ENCODE measurements around the gene TMUB2. TPM values are rescaled to one million over a fixed set of nuclear protein-coding genes. Genes with fewer than 3 reads are reported as not detected.
A peak's percentile ranks its signal among the peaks of the same experiment; 100 is the strongest.

Gene TMUB2
- total RNA-seq, 2 donors from 2014 or later = 20.4 to 42.8 TPM

DNA sequence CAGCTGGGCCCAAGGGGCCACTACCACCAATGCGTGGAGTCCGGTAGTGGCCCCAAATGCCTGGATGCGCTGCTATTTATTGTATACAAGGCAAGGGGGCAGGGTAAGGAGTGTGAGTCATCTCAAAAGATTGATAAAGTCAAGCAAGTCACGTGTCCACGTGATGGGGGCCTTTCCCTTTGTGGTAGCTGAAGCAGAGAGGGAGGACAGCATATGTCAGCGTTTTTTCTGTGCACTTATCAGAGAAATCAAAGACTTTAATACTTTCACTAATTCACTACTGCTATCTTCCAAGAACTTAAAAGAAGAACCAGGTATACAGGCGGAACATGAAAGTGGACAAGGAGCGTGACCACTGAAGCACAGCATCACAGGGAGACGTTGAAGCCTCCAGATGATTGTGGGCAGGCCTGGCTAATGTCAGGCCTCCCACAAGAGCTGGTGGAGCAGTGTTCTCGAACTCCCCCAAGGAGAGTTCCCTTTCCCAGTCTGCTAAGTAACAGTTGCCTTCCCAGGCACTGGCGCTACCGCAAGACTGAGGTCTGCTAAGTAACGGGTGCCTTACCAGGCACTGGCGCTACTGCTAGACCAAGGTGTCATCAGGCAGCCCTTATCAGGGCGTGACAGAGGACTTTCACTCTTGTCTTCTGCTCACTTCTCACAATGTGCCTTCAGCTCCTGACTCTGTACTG is 27.1 kb upstream of the TMUB2 start:
- no peaks in the 10 kb centered on the region for H3K9me3 ChIP-seq
- no peaks in the 10 kb centered on the region for H3K27me3 ChIP-seq (replicated peaks; ENCODE audit: insufficient read depth)
- DNase-seq (ENCODE audit: low spot score) (no peak), ATAC-seq (ENCODE audit: insufficient number of reproducible peaks, low FRiP score, low read depth) (no peak)
- TF ChIP-seq, protein P1, sequence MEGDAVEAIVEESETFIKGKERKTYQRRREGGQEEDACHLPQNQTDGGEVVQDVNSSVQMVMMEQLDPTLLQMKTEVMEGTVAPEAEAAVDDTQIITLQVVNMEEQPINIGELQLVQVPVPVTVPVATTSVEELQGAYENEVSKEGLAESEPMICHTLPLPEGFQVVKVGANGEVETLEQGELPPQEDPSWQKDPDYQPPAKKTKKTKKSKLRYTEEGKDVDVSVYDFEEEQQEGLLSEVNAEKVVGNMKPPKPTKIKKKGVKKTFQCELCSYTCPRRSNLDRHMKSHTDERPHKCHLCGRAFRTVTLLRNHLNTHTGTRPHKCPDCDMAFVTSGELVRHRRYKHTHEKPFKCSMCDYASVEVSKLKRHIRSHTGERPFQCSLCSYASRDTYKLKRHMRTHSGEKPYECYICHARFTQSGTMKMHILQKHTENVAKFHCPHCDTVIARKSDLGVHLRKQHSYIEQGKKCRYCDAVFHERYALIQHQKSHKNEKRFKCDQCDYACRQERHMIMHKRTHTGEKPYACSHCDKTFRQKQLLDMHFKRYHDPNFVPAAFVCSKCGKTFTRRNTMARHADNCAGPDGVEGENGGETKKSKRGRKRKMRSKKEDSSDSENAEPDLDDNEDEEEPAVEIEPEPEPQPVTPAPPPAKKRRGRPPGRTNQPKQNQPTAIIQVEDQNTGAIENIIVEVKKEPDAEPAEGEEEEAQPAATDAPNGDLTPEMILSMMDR (IDR thresholded peaks at IDR 0.05) = no peak
- H3K4me3 ChIP-seq = no peak overlapping the region
- H3K27ac ChIP-seq = no peak overlapping the region
- H3K36me3 ChIP-seq = no peaks in the 10 kb centered on the region
- no peaks in the 10 kb centered on the region for H3K4me1 ChIP-seq (ENCODE audit: control insufficient read depth in 1 of 2, low read depth in 2 of 2)

DNA sequence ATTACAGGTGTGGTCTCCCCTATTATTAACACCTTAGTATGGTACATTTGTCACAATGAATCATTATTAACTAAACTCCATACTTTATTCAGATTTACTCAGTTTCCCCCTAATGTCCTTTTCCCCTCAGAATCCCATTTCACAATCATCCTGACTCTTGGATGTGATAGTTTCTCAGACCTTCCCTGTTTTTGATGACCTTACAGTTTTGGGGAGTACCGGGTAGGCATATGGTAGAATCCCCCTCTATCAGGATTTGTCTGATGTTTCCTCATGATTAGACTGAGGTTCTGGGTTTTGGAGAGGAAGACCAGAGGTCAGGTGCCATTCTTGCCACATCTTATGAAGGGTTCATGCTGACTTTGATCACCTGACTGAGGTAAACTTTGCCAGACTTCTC is 22.3 kb upstream of the TMUB2 start:
- Histone ChIP-seq H3K36me3 (no peaks in the 10 kb centered on the region), H3K4me3 (no peak overlapping the region), H3K4me1 (ENCODE audit: control insufficient read depth in 1 of 2, low read depth in 2 of 2) (peaks cover 0 to 19% of the 10 kb centered on the region in 2 donors), H3K27ac (no peak overlapping the region), H3K27me3 (replicated peaks; ENCODE audit: insufficient read depth) (no peaks in the 10 kb centered on the region), H3K9me3 (no peaks in the 10 kb centered on the region)
- ATAC-seq (ENCODE audit: insufficient number of reproducible peaks, low FRiP score, low read depth) = no peak
- no peak for DNase-seq (ENCODE audit: low spot score)
- TF ChIP-seq, protein P1 (IDR thresholded peaks at IDR 0.05) = no peak

DNA sequence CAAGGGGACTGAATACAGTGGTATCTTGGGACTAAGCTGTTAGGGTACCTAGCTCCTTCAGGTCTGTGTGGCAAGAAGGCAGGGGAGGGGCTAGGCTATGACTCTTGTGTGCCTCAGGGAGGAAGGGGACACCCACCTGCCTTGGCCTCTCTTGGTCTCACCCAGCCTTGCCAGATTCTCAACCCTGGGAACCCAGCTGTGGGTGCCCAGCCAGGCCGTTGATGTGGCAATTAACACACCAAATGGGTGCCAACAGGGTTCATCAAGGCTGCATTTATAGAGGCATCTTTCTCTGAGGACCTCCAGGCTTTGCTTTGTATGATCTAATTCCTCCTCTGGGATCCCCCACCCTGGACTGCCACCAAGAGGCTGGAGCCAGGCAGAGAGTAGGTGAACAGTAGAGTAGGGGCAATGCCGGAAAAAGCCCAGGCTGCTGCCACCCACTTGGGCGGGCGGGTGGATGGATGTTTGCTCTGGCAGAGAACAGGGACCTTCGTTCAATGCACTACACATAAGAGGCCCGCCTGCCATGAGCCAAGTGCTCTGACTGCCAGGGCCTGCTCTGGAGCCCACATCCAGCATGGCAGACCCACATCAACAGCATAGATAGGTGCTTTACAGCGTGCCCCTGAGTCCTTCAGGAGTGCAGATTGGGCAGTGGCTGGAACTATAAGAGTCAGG is 19.5 kb upstream of the TMUB2 start:
- H3K27ac ChIP-seq = no peak overlapping the region
- TF ChIP-seq, protein P1 (IDR thresholded peaks at IDR 0.05) = no peak
- no peaks in the 10 kb centered on the region for H3K27me3 ChIP-seq (replicated peaks; ENCODE audit: insufficient read depth)
- peaks cover 7 to 43% of the 10 kb centered on the region in 2 donors for H3K4me1 ChIP-seq (ENCODE audit: control insufficient read depth in 1 of 2, low read depth in 2 of 2)
- H3K4me3 ChIP-seq = no peak overlapping the region
- DNase-seq (ENCODE audit: low spot score) (no peak), ATAC-seq (ENCODE audit: insufficient number of reproducible peaks, low FRiP score, low read depth) (no peak)
- no peaks in the 10 kb centered on the region for H3K36me3 ChIP-seq
- no peaks in the 10 kb centered on the region for H3K9me3 ChIP-seq

DNA sequence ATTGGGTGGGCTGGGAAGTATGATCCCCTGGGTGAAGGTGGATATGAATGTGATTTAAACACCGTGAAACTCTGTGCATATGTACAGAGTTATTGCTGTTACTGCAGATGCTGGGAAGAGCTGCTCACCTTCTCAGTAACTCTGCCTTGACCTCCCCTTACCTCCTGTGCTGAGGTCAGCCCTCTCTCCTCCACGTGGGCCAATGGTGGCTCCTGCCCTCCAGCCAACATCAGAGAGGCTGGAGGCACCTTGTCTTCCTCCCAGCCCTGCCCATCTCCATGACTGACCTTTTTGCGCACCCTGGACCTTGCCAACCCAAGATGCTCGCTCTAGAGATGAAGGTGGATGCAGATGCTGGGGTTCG is 16.7 kb upstream of the TMUB2 start:
- H3K27me3 ChIP-seq (replicated peaks; ENCODE audit: insufficient read depth) = no peaks in the 10 kb centered on the region
- ATAC-seq (ENCODE audit: insufficient number of reproducible peaks, low FRiP score, low read depth) (no peak), DNase-seq (ENCODE audit: low spot score) (no peak)
- H3K9me3 ChIP-seq = no peaks in the 10 kb centered on the region
- H3K36me3 ChIP-seq = no peaks in the 10 kb centered on the region
- TF ChIP-seq, protein P1 (IDR thresholded peaks at IDR 0.05) = no peak
- H3K4me1 ChIP-seq (ENCODE audit: control insufficient read depth in 1 of 2, low read depth in 2 of 2) = peaks cover 7 to 43% of the 10 kb centered on the region in 2 donors
- peak overlapping the region; percentile 78 for H3K4me3 ChIP-seq
- H3K27ac ChIP-seq = peak overlapping the region; percentile 82 to 90

DNA sequence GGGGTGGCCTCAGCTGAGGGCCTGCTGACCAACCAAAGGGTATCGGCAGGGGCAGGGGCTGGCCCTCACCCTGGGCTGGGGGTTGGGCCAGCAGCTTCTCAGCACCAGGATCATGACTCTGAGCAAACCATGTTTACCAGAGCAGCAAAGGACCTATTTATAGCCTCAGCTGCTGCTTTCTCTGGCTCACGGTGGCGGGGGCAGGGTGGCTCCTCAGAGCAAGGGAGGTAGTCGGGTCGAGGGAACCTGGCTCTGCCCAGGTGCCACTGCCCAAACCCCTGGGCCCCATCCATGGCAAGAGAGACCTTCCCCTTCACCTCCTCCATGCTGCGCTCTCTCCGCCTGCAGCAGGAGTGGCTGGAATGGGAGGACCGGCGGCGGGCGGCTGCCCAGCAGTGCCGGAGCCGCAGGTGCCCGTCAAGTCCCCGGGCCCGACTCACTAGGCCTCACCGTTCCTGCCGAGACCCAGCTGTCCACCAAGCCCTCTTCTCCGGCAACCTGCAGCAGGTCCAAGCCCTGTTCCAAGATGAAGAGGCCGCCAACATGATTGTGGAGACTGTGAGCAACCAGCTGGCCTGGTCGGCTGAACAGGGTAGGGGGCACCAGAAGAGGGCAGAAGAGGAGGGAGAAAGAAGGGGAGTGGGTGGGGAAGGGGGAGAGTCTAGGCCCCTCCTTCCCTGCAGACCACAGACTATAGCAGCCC is 16.1 kb upstream of the TMUB2 start, which contains the start of gene ASB16:
Gene ASB16 (plus strand): TSS at position 206 of the 703 bp plus-strand sequence. CDS start 86 bp downstream, at position 292.
- Histone ChIP-seq H3K36me3 (no peaks in the 10 kb centered on the region), H3K4me1 (ENCODE audit: control insufficient read depth in 1 of 2, low read depth in 2 of 2) (peaks cover 7 to 43% of the 10 kb centered on the region in 2 donors), H3K4me3 (peak within 1 kb of the TSS; percentile 78), H3K27me3 (replicated peaks; ENCODE audit: insufficient read depth) (no peaks in the 10 kb centered on the region), H3K9me3 (no peaks in the 10 kb centered on the region), H3K27ac (peak within 1 kb of the TSS; percentile 82 to 90)
- ATAC-seq (ENCODE audit: insufficient number of reproducible peaks, low FRiP score, low read depth) (no peak), DNase-seq (ENCODE audit: low spot score) (no peak)
- TF ChIP-seq, protein P1 (IDR thresholded peaks at IDR 0.05) = no peak
